DMS79 treated with DMSO at 0.1 percent for 48 hours (cell line): ENCODE data around the gene CCDC63.

Source experiments
- DNase-seq: peaks from one replicate; lab custom pipeline; 2025; lab: John Stamatoyannopoulos, UW

The CCDC63 gene

DNA sequence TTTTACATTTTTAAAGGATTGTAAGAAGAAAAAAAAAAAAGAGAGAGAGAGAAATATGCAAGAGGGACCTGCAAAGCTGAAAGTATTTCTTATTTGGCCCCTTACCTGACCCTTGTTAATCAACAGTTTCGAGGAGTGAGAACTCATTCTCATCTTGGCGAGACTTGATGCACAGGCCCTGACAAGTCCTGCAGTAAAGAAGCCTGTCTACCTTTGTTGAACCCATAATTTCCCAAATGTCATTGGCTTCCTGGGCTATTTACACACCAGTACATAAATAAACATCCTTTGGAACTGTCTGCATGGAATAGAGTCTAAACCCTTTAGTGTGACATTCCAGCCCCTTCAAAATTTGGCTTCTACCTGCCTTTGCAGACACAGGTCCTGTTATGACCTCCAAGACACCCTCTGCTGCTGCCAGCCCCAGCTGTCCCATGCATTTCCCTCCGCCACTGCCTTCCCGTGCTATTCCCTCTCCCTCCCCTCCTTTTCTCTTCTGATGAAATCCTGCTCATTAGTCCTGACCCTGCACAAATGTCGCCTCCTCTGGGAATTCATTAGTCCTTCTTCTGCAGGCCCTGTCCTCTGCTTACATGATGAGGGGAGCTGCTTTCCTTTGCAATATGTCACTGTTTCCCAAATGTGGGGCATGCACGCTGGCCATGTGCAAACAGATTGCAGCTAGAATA, 38.5 kb downstream of the CCDC63 start:
- DNase-seq, result no peak

DNA sequence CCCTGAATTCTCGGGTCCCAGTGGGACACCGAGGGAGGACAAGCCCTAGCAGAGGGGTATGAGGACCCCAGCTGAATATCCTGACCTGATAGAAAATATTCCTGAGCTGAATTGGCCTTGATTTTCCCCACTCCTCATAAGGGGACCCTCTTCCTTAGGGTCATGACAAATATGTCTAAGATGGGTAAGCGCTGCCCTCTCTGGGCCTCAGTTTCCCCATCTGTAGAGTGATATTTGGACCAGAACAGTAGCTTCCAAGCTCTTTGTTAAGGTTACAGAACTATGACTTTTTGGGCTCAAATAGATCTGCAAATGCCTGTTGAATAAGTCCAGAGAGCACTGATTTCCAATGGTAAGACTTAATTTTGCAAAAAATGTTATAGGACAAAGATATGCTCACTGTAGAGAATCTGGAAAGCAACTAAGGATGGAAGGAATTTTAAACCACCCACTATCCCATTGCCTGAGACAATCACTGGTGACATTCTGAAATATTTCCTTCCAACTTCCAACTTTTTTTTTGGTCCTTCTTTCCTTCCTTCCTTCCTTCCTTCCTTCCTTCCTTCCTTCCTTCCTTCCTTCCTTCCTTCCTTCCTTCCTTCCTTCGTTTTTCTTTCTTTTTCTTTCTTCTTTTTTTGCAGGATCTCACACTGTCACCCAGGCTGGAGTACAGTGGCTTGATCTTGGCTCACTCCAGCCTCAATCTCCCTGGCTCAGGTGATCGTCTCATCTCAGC, 41.6 kb downstream of the CCDC63 start:
- no peak for DNase-seq

- no peak for DNase-seq
Observed at GRCh38 chr12:110889361-110889760, 42.6 kb downstream of the CCDC63 start.

DNA sequence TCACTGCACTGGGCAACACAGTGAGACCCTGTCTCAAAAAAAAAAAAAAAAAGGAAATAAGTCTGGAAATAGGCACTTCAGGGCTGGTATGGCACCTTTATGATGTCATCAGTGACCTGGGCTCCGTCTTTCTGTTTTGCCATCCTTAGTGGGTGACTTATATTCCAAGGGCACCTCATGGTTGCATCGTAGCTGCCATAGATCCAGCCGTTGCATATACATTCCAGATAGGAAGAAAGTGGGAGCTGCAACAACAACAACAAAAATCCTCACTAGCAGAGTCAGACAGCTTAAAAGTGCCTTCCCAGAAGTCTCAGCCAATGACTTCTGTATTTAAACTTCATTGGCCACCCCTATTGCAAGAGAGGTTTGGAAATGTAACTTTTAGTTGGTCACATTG, 47.2 kb downstream of the CCDC63 start:
- DNase-seq, result no peak

DNA sequence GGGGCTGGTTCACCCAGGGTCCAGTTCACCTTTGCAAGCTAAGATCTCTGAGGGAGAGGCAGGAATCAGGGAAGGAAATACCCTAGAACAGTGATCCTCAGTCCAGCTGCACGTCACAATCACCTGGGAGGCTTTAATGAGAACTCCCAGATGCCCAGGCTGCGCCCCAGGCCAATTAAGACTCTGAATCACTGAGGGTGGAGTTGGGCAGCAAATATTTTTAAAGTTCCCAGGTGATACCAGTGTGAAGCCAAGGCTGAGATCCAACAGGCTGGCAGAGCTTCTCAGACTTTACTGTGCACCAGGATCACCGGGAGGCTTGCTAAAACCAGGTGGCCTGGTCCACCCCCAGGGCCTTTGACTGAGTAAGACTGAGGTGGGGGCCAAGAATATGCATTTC, 49.8 kb downstream of the CCDC63 start:
- DNase-seq, result no peak

DNA sequence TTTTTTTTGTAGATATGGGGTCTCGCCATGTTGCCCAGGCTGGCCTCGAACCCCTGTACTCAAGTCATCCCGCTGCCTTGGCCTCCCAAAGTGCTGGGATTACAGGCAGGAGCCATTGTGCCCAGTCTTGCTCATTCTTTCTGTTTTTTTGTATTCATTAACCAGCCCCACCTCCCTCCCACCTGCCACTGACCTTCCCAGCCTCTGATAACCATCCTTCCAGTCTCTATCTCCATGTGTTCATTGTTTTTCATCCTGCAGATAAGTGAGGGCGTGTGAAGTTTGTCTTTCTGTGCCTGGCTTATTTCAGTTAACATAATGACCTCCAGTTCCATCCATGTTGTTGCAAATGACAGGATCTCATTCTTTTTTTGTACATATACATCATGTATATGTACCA, 54.6 kb downstream of the CCDC63 start:
- no peak for DNase-seq

DNA sequence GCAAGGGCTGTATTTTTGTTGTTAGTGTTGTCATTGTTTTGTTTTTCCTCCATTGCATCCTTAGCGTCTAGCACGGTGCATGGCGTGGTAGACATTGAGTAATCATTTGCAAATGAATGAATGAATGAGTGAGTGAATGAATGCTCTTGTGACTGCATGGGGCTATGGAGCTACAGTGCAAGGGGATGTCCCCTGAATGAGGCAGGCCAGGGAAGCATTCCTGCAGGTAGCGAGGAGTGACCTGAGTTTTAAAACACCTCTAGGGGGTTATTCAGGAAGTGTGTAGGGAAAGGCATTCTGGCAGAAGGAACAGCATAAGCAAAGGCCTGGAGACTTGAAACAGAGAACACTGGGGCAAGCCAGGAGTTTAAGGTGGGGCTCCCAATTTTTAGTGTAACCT, 56.7 kb downstream of the CCDC63 start:
- no peak for DNase-seq

DNA sequence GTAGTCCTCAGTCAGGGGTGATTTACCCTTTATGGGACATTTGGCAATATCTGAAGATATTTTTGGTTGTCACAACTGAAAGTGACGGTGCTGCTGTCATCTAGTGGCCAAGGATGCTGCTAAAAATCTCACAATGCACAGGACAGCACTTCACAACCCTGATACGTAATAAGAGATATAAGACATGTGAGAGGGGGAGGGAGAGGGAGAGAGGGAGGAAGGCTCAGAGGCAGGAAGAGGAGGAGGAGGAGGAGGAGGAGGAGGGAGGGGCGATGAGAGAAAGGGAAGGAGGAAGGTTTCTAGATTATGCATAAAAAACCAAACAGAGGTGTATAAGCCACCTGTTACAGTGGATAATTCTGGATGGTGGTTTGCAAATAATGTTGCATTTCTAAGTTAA, 59.3 kb downstream of the CCDC63 start:
- DNase-seq, result no peak

DNA sequence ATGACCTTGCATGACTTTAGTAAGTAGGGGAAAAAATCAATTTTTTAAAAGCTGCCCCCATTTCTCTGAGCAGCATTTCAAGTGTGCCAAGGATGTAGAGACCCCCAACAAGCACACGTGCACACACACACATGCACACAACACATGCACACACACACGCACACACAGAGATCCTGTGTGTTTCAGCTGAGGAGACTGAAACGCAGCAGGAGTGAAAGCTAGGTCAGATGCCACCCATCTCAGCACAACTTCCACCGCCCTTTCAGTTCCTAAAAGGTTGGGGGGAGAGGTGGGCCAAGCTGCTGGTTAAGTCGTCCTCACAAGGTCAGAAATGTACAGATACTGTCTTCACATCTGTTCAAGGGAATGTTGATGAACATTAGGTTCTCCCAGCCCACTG, 59.7 kb downstream of the CCDC63 start:
- no peak for DNase-seq

GRCh38 chr12:110906985-110907384, 60.2 kb downstream of the CCDC63 start:
- DNase-seq, result no peak

- no peak for DNase-seq
Observed at GRCh38 chr12:110907583-110907982, 60.8 kb downstream of the CCDC63 start.

DNA sequence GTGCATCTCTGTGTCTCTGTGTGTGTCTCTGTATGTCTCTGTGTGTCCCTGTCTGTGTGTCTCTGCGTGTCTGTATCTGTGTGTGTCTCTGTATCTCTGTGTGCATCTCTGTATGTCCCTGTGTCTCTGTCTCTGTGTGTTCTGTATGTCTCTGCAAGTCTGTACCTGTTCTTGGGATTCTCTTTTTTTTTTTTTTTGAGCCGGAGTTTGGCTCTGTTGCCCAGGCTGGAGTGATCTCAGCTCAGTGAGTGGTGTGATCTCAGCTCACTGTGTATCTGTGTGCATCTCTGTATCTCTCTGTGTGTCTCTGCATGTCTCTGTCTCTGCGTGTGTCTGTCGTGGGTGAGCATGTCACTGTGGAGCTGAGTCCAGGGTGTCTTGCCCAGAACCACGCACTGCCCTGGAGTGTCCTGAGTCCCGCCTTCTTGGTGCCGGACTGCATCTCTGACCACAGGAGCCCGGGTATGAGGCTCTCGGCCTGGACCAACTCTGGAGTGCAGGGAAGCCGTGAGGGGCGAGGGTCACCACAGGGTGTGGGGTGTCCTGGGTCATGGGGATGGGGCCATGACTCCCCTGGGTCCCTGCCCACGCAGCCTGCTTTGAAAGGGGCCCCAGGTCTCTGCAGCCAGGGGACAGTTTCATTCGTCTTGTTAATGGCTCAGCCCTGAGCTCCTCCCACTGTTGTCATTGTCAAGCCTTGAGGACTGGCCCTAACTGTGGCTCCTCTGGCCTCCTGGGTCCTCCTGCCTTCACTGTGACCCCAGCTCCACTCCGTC, 61.8 kb downstream of the CCDC63 start:
- DNase-seq, result no peak

GRCh38 chr12:110912263-110912662, 65.5 kb downstream of the CCDC63 start:
- DNase-seq, result no peak

GRCh38 chr12:110913119-110914056, 66.6 kb downstream of the CCDC63 start:
- no peak for DNase-seq

DNA sequence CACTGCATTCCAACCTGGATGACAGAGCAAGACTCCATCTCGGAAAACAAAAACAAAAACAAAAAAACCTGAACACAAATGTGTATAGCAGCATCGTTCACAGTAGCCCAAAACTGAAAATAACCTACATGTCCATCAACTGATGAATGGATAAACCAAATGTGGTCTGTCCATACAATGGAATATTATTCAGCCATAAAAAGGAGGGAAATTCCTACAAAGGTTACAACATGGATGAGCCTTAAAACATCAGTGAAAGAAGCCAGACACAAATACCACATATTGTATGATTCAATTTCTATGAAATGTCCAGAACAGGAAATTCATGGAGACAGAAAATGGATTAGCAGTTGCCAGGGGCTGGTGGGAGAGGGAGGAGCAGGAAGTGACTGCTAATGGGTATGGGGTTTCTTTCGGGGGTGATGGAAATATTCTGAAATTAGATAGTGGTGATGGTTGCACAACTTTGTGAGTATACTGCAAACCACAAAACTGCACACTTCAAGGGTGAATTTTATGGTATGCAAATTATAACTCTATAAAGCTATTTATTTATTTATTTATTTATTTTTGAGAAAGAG, 69.6 kb downstream of the CCDC63 start:
- no peak for DNase-seq

DNA sequence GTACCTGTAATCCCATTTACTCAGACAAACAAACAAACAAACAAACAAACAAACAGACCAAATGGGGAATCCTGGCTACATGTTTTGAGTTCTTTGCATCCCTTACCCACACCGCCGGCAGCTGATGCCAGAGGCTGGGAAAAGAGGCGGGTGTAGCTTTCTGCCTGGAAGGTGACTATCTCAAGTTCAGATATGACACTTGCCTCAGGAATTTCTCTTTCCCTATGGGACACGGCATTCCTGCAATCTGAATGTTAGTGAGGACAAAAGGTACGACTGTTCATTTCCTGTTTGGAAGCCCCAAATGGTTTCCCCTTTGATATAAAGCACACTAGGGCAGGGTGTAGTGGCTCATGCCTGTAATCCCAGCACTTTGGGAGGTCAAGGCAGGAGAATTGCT, 70.7 kb downstream of the CCDC63 start:
- DNase-seq, result no peak

GRCh38 chr12:110917961-110918360, 71.2 kb downstream of the CCDC63 start:
- no peak for DNase-seq

- no peak for DNase-seq
Observed at GRCh38 chr12:110919720-110920119, 72.9 kb downstream of the CCDC63 start.

- DNase-seq, result no peak
Observed at GRCh38 chr12:110920324-110920910, 73.6 kb downstream of the CCDC63 start, which contains the start of gene MYL2. Gene MYL2 (minus strand): TSS chr12:110920579. CDS start chr12:110920529, 50 bp downstream.

DNA sequence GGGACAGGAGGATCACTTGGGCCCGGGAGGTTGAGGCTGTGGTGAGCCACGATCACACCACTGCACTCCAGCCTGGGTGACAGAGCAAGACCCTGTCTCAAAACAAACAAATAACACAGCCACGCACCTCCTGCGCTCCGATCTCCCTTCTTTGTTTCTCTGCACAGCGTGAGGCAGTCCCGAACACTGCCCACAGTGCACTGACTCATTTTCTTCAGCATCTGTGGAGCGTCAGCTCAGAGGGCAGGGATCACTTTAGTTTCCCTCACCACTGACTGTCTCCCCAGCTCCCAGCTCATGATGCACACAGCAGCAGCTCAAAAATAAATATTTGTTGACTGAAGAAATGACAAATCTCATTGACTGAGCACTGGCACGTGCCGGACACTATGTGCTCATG, 74.5 kb downstream of the CCDC63 start:
- no peak for DNase-seq

GRCh38 chr12:110922652-110923051, 75.9 kb downstream of the CCDC63 start:
- DNase-seq, result no peak
